NT2/D1 (cell line): ENCODE data around the gene KIN.

ENCODE experiments used
- YY1 ChIP-seq: IDR thresholded peaks from 2 replicates; pipeline ENCODE4 v1.6.1; 2011; ENCODE audit not compliant: insufficient read length, insufficient read depth
- ZNF274 ChIP-seq: IDR thresholded peaks from 2 replicates; pipeline ENCODE4 v1.6.1; 2011; ENCODE audit warnings: mild to moderate bottlenecking, low read depth, low read length

DNA sequence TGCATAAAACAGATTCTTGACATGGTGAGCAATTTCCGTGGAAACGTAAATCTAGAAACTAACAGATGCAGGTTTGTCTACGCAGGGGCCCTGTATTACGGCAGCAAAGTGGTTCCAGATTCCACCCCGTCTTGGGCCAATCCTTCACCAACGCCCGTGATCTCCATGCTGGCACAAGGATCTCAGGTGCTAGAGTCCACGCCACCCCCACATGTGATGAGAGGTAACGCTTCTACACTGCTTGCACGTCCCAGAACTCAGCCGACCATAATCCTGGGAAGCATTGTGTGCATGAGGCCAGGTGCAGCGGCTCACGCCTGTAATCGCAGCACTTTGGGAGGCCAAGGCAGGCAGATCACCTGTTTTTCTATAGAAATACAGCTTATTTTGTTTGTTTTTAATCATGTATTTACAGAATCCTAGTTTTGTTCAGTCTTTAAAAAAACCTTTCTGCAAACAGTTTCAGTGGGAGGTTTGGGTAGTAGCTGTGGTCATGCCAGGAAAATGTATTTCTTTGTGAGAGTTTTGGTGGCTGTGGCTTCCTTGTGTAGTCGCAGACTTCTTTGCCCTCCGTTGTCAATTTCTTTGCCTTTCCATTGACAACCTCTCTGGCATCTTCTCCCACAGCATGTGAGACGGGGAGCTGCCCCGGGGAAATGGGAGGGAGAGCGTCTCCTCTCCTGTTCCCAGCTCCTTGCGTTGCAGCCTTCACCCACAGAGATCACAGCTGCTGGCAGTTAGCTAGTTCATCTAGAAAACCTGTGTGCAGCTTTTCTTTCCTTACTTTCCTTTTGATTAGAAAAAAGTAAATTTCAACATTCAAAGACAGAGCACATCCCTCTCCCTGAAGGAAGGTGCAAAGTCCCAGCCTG, 49.0 kb downstream of the KIN start:
- TF ChIP-seq ZNF274 = no peak
- no peak for TF ChIP-seq YY1
